HepG2 (cell line): Measurements from ENCODE around the gene PIWIL4. TPM values are rescaled to one million over a fixed set of nuclear protein-coding genes. Genes with fewer than 3 reads are reported as not detected.

Source experiments
- ATAC-seq: fragments of 200-7000 bp; cut with Tn5 transposase; 3 replicates; pipeline ENCODE4 v1.9.1; 2020; ENCODE audit warnings: mild to moderate bottlenecking, moderate library complexity
- BruUV-seq: library from RNA; stranded (reverse); fragments of 400-500 nt; replicated peaks from 2 replicates; lab custom pipeline; 2021; lab: Mats Ljungman, UMichigan
- CTCF ChIA-PET: fragments of 300-600 bp; formaldehyde crosslinking; extraction: SDS; loops from one replicate; lab custom pipeline; 2021; ENCODE audit warnings: low total read pairs, inconsistent platforms, low intra/inter-chr PET ratio; lab: Yijun Ruan, JAX
- POLR2A ChIA-PET: fragments of 350-600 bp; sonication (Branson Sonifier 250); formaldehyde crosslinking; loops from one replicate; lab custom pipeline; 2020; ENCODE audit warnings: antibody characterized with exemption, inconsistent platforms; lab: Yijun Ruan, JAX
- DNase-seq: peaks from one replicate; pipeline ENCODE4 v3.0.0-alpha.2; 2015; ENCODE audit warnings: low spot score
- FAIRE-seq: peaks from 3 replicates; lab custom pipeline; 2011; peaks lifted over from hg19 to GRCh38; lab: Jason Lieb, UNC
- H2AFZ ChIP-seq: one replicate; pipeline ENCODE4 v1.6.1; 2011; ENCODE audit warnings: low read length, inconsistent platforms
- H3K27ac ChIP-seq: fragments of 300-600 bp; 3 replicates; pipeline ENCODE4 v1.8.0; 2011; ENCODE audit warnings: mixed run types, mild to moderate bottlenecking, mixed read lengths, low read length, inconsistent platforms; ENCODE audit not compliant: insufficient read depth; ENCODE audit errors: extremely low read length
- H3K27me3 ChIP-seq, 2 experiments: fragments of 200-600 bp in 1 of 2; 2 replicates in 1 of 2; 3 replicates in 1 of 2; pipeline versions ENCODE4 v1.6.0 to v1.8.0; 2011; ENCODE audit warnings: low read length in 2 of 2, mild to moderate bottlenecking in 2 of 2, moderate library complexity in 2 of 2, inconsistent platforms in 1 of 2; ENCODE audit not compliant: insufficient read depth in 2 of 2, control insufficient read depth in 1 of 2
- H3K36me3 ChIP-seq, 2 experiments: fragments of 200-600 bp in 1 of 2; replicated peaks in 1 of 2; 2 replicates in 1 of 2; 3 replicates in 1 of 2; pipeline versions ENCODE4 v1.5.1 to v1.8.0; 2011; ENCODE audit warnings: low read length in 2 of 2, inconsistent platforms in 1 of 2; ENCODE audit not compliant: insufficient read depth in 2 of 2, control insufficient read depth in 1 of 2
- H3K4me1 ChIP-seq: 2 replicates; pipeline ENCODE4 v1.5.1; 2012; ENCODE audit warnings: low read length, inconsistent platforms; ENCODE audit not compliant: insufficient read depth
- H3K4me2 ChIP-seq: 2 replicates; pipeline ENCODE4 v1.6.0; 2011; ENCODE audit warnings: low read depth, low read length, inconsistent platforms
- H3K4me3 ChIP-seq, 3 experiments: fragments of 200-600 bp in 1 of 3; sonication (generic), shearing (Covaris generic) in 1 of 3; replicated peaks in 1 of 3; 2 replicates each; pipeline ENCODE4 v1.5.1; 2011 to 2016; ENCODE audit warnings: low read length in 3 of 3, inconsistent platforms in 2 of 3, low read depth in 2 of 3, mild to moderate bottlenecking in 2 of 3, control low read depth in 1 of 3, mixed read lengths in 1 of 3; ENCODE audit not compliant: insufficient read depth in 1 of 3
- H3K79me2 ChIP-seq: one replicate; pipeline ENCODE4 v1.6.1; 2011; ENCODE audit warnings: low read length, inconsistent platforms; ENCODE audit not compliant: insufficient read depth
- H3K9ac ChIP-seq: 2 replicates; pipeline ENCODE4 v1.6.0; 2011; ENCODE audit warnings: mild to moderate bottlenecking, low read depth, low read length, inconsistent platforms; ENCODE audit not compliant: insufficient read depth
- H3K9me3 ChIP-seq: 2 replicates; pipeline ENCODE4 v1.5.1; 2012; ENCODE audit warnings: mild to moderate bottlenecking, low read length
- H4K20me1 ChIP-seq: 2 replicates; pipeline ENCODE4 v1.6.0; 2011; ENCODE audit warnings: inconsistent platforms, mild to moderate bottlenecking, low read length, moderate library complexity; ENCODE audit not compliant: insufficient read depth
- AKNA ChIP-seq: sonication (generic); formaldehyde crosslinking; IDR thresholded peaks from 2 replicates; pipeline ENCODE4 v1.4.0; 2020; ENCODE audit warnings: missing genetic modification reagents, borderline replicate concordance
- ASH2L ChIP-seq: fragments of 300-600, 200-600 bp; sonication (generic); IDR thresholded peaks from 2 replicates; pipeline ENCODE4 v1.7.0; 2017; ENCODE audit warnings: low read depth, mild to moderate bottlenecking, moderate library complexity, mixed read lengths, low read length; ENCODE audit not compliant: insufficient read length
- GPBP1L1 ChIP-seq: sonication (generic); formaldehyde crosslinking; IDR thresholded peaks from 2 replicates; pipeline ENCODE4 v1.5.0; 2020; ENCODE audit warnings: mild to moderate bottlenecking, missing genetic modification reagents
- ZNF142 ChIP-seq: sonication (generic); formaldehyde crosslinking; IDR thresholded peaks from 2 replicates; pipeline ENCODE4 v1.4.0; 2020; ENCODE audit warnings: missing genetic modification reagents
- ZNF44 ChIP-seq: sonication (generic); formaldehyde crosslinking; IDR thresholded peaks from 2 replicates; pipeline ENCODE4 v1.5.1; 2020; ENCODE audit warnings: mild to moderate bottlenecking, missing genetic modification reagents
- WGBS: methylation state at CpG from one replicate; pipeline ENCODE4 v1.1.6; 2017; ENCODE audit warnings: low lambda C conversion rate; 5-methylcytosine and 5-hydroxymethylcytosine counted together
- in situ Hi-C: cut with HindIII; loops from 2 replicates; pipeline ENCODE4 v1.10.0; 2017; ENCODE audit warnings: low pct_unique_long_range_greater_than_20kb; ENCODE audit not compliant: extremely low pct_ligation_motif_present
- intact Hi-C: fragments of 100-400 bp; cut with micrococcal nuclease; formaldehyde crosslinking; loops from one replicate; pipeline ENCODE4 v1.10.0; 2022; ENCODE audit not compliant: unreplicated experiment
- polyA plus RNA-seq, 8 experiments: library from polyadenylated mRNA; depleted of rRNA in 3 of 8; stranded (reverse) in 7 of 8; unstranded in 1 of 8; fragments of >200 nt; fragmentation: Illumina TruSeq in 4 of 8; extraction: Trizol in 4 of 8; gene quantifications; 2 replicates each; pipeline versions ENCODE4 v1.2.1 to v1.2.3, GENCODE V29; 2011 to 2016; ENCODE audit warnings: low read depth in 4 of 8, missing spikeins in 1 of 8, mixed read lengths in 1 of 8; ENCODE audit not compliant: insufficient read depth in 1 of 8
- total RNA-seq, 5 experiments: library from RNA; depleted of rRNA; stranded (reverse); fragments of >200 nt; fragmentation: Illumina TruSeq; extraction: Trizol; gene quantifications; 2 replicates each; pipeline ENCODE4 v1.2.3, GENCODE V29; 2016; ENCODE audit warnings: low read depth in 1 of 5

The PIWIL4 gene
- total and polyA plus RNA-seq, 2 of the 13 experiments (the other 11 are each of a cell fraction or from before 2014, with no cell fraction given), result 0.08 TPM; not detected in 1

- no peak for TF ChIP-seq GPBP1L1
Measured at GRCh38 chr11:94588366-94588942, 21.3 kb downstream of the PIWIL4 start (continued).

GRCh38 chr11:94590352-94591041 is 23.3 kb downstream of the PIWIL4 start:
- no peak overlapping the region for H3K9ac ChIP-seq
- WGBS, result 4% methylated on average over 6 of the region's 6 CpGs
- POLR2A ChIA-PET, result no interaction called here
- no peaks in the 10 kb centered on the region for H3K9me3 ChIP-seq
- no peak overlapping the region for H3K4me2 ChIP-seq
- no peak overlapping the region for H3K4me3 ChIP-seq
- ATAC-seq (no peak), FAIRE-seq (no peak), DNase-seq (no peak)
- no TSS peak for BruUV-seq
- H4K20me1 ChIP-seq, result no peaks in the 10 kb centered on the region
- no peak overlapping the region for H3K27ac ChIP-seq
- H3K4me1 ChIP-seq, result no peaks in the 10 kb centered on the region
- in situ Hi-C loops (no loop called here), intact Hi-C loops (no loop called here)
- no peaks in the 10 kb centered on the region for H3K36me3 ChIP-seq
- no peak overlapping the region for H2AFZ ChIP-seq
- no peaks in the 10 kb centered on the region for H3K79me2 ChIP-seq
- peaks cover 1 to 7% of the 10 kb centered on the region in 2 experiments; a peak in 2 of 5 replicates for H3K27me3 ChIP-seq
- CTCF ChIA-PET, result no interaction called here
- TF ChIP-seq ZNF142 (CRISPR knock-in tag) (no peak), ASH2L (no peak), ZNF44 (CRISPR knock-in tag) (no peak), AKNA (CRISPR knock-in tag) (no peak)
